CD4-positive, alpha-beta T cell treated with Interleukin-4 for 1 hour (primary cell): ENCODE results near the gene KBTBD8.
A peak's percentile ranks its signal among the peaks of the same experiment; 100 is the strongest.

Source experiments
- DNase-seq, 2 donors: peaks; one replicate each; pipeline ENCODE4 v3.0.0-alpha.2; 2020 to 2022

KBTBD8 gene

DNA sequence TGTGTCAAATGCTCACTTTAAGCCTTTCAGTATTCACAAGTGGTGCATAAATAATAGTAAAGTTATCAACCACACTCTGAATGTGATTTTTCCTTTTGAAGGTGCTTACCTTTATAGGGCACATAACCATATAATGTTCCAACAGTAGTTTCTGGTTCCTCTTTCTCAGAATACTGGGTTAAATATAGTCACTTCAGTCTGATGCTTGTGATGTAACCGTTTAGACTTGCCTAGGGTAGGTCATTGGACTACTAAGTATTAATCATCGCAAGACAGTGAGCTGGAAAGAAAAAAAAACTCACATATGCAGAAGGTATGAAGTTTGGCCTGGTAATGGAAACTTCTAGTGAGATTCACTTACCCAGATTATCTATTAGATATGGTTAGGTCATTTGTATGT is 1.9 kb downstream of the KBTBD8 start:
- DNase-seq: peak in 1 of 2 donors; percentile 24

DNA sequence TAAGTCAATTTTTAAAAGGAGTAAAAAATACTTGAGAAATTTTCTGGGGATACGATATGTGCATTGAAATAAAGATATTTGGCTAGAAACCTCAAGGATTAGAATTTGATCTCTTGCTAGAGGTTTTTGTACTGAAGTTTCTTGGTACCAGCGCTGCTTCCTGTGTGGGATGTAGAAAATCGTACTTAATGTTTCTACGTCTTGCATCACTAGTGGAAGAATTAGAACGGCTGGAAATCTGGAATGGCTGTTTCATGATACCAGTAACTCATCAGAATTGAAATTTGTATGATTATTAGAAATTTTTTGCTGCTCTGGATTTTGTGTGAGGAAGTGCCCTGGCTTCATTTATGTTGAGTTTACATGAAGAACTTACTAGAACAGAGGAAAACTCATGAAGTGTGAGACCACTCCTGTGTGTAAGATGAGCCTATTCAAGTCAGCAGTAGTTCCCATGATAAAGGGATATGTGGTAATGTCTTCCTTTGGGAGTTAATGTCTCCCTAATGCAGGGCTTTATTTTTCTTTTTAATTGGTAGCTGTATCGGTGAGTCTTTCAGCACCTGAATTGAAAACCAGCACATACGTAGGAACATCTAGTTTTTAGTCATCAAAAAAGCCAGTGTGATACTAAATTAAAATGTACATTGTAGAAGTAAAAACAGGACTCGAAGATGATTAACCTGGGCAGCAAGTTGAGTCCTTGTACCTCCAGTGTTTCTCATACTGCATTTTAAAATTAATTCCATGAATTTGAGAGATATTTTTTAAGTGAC is 3.2 kb downstream of the KBTBD8 start:
- DNase-seq: no peak

DNA sequence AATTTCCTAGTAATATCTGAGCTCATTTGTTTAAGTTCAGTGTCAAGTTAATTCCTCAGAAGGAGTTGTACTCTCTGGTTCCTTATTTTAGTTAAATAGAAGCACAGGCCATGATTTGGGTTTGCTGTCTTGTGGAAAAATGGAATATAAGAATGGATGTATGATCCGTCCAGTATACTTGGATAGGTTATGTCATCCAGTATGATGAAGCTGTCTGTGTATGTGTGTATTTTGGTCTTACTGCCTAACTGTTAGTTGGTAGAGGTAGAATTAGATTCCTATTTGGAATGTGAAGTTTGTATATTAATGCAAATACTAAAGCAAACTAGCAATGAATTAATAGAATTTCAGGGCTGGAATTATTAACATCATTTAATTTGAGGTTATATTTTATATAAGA is 7.9 kb downstream of the KBTBD8 start:
- DNase-seq: no peak

DNA sequence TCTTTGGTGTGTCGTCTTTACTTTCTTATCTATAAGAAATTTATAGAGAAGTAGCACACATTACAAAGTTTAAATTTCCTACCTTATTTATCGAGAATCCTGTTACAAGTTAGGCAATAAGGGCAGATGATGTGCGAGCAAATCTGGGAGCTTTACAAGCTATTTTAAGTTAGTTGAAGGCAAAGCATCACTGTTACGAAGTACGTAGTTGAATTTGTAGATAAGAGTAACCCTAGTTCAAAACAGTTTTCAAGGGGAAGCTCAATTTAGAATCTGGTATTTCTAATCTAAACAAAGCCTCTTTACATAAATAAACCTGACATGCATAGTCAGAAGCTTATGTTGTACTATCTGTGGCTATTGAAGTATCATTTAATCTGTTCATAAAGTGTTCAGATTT is 8.4 kb downstream of the KBTBD8 start:
- DNase-seq: no peak

DNA sequence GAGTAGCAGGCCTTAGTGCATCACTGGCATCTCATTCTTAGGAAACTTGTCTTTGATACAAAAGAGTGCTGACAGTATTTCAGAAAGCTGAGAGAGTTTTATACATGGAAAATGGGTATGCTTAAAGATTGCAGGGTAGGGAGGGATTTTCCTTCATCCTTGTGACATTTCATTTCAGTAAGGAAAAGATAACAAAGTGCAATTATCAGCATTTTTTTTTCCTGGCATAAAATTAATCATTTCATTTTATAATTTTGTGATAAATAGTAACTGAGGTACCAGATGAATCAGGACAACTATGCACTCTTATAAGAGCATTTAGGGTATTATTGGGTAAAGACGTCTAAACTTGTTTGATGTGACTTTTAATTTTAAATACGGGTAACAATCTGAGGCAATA is 10.3 kb downstream of the KBTBD8 start:
- no peak for DNase-seq

DNA sequence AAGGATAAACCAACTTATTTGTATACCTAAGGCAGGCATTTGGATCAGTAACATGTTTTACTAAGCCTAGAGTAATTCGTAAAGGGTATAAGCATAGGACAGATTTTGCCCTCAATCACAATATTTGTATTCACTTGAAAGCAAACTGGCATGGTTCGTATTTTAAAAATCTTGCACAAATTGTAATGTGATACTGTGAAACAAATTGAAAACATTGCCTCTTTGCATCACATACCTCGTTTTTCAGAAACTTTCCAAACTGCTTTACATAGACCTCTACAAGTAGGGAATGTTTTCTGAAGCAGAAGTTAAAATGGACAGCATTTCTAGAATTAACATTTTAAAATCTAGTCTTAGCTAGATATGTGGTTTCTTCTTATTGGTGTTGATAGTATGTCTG is 11.6 kb downstream of the KBTBD8 start:
- no peak for DNase-seq

DNA sequence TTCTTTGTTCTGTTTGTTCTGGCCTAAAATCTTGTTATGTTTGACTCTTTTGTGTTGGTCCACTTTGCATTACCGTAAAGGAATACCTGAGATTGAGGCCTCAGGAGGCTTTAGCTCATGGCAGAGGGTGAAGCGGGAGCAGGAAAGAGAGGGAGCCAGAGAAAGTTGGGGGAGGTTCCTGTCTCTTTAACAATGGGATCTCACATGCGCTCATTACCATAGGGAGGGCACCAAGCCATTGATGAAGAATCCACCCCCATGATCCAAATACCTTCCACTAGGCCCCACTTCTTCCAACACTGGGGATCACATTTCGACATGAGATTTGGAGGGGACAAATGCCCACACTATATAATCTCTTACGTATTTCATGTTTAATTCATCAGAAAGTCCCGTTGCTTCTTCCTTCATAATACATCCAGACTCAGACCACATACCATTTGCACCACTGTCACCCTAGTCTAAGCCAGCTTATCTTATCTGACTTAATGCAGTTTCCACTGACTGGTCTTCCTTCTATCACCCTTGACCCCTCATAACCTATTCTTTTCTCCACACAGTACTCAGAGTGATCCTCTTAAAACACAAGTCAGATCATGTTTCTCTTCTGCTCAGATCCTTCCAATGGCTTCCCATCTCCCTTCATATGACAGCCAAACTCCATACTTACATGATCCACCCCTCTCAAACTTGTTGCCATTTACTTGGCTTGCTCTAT is 13.5 kb downstream of the KBTBD8 start:
- DNase-seq: no peak

DNA sequence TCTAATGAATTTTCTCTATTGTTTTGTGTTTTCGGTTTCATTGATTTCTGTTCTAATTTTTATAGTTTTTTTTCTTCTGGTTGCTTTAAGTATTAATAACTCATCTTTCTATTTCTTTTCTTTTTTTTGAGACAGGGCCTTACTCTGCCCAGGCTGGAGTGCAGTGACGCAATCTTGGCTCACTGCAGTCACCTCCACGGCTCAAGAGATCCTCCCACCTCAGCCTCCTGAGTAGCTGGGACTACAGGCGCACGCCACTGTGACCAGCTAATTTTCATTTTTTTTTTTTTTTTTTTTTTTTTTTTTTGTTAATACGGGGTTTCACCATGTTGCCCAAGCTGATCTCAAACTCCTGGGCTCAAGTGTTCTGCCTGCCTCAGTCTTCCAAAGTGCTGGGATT is 14.5 kb downstream of the KBTBD8 start:
- no peak for DNase-seq

DNA sequence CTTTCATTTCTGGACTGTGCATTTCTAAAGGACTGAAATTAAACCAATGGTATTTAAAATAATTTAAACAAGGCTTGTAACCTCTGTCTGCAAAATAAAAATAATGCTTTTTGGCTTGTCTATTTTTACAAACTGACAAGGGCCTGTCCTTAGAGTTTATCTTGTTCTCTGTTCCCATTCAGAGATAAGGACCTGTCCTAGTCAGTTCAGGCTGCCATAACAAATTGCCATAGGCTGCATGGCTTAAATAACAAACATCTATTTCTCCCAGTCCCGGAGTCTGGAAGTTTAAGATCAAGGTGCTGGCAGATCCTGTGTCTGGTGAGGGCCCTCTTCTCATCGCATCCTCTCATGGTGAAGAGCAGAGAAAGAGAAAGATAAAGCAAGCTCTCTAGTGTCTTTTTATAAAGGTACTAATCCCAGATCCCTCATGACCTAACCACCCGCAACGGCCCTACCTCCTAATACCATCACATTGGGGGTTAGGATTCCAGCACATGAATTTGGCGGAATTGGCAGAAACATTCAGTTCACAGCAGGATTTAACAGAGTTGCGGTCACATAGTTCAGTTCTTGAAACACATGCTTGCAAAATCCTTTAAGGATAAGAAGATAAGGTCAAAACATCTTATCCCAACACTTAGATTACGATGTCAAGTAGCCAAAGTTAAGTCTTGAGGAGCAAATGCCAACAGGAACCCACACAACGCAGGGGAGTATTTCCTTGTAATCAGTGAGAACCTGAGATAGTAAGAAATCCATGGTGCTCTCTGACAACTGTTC is 17.8 kb downstream of the KBTBD8 start:
- DNase-seq: no peak

DNA sequence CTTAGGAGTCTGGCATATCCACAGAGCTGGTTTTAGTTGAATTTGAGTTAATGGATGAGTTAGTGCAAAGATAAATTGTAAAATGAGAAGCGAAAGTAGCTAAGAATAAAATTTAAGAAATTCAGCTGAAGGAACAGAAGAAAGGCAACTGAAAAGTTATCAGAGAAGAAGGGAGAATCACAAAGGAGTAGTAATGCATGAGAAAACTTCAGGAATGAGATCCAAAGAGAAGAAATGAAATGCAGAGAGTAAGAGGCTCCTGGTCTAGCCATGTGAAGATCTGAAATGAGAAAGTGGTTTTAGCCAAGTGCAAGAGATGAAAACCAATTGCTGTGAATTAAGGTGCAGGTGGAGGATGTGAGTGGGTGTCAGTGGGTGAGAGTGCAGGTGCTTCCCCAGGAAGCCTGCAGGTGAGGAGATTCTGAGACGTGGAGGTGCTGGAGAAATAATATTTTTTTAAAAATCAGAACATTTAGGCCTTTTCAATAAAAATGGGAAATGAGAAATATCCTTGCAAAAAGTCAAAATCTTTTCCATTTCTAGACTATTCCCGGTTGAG is 18.5 kb downstream of the KBTBD8 start:
- DNase-seq: no peak

DNA sequence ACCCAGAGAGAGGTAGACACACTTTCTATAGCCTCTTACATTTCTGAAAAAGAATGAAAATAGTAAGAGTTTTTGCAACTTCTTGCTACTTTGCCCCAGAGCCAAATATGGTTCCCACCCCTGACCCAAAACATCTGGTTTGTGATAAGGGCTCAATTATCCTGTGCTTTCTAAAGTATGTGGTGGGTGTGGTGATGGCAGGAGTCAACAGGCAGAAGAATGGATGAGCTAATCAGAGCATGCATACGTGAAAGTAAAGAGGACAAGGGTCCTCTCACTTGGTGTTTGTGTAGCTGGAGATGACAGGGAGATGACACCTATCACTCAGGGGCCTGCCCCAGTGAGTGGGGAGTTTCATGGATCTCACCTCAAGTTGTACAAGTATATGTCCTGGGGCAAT is 19.1 kb downstream of the KBTBD8 start:
- no peak for DNase-seq

DNA sequence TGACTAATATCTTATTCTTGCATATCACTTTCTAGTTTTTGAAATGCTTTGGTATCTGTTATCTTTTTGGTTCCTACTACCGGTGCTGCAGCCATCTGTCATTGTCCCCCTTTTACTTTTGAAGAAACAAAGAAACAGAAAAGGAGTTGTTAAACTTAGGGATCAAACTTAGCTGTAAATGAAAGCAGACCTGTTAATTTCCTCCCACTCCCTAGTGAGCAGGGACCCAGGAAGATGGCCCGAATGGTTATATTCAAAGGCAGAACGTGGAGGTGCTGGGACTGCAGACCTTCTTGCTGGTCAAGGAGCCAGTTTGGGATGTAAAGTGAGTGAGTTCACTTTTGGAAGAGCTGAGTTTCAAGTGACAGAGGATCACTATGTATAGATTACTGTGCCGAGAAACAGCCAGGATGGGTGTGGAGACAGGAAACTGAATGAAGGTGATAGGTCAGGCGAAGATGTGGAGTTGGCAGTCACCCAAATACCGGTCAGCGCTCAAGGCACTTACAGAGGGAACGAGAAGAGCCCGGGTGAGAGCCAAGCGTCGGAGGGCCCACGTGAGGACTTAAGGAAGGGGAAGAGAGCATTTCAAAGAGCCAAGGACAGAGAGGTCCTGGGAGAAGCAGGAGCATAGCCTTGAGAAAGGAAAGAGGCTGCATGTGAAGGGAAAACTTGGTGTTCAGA is 20.1 kb downstream of the KBTBD8 start:
- no peak for DNase-seq

DNA sequence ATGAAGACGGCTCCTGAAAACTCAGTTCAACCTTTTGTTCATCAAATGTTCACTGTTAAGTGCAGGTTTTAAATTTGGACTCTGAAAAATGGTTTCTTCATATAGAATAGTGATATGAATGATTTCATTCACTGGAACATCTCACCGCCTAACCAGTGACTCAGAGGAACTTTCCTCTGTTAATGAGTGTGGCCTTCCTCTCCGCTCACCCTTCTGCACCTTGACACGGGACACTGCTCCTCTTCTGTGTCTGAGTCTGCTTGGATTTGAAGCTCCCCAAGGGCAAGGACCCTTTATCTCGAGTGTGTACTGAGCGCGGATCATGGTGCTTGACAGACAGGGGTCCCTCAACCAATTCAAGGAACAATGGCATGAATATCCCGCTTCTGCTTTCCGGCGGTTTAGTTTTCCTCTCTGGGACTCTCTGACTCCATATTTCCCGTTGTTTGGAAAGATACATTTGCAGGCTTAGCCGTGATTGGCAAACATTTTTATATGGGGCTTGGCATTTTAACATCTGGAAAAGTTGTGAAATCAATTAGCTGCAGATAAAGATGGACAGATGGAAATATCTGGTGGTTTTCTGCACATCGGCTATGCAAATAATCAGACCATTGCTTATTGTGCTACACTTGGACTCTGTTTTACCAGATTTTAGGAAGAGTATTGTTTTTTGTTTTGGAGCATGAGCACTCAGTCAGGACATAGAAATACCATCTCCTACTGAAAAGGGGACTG is 20.9 kb downstream of the KBTBD8 start:
- DNase-seq: no peak

DNA sequence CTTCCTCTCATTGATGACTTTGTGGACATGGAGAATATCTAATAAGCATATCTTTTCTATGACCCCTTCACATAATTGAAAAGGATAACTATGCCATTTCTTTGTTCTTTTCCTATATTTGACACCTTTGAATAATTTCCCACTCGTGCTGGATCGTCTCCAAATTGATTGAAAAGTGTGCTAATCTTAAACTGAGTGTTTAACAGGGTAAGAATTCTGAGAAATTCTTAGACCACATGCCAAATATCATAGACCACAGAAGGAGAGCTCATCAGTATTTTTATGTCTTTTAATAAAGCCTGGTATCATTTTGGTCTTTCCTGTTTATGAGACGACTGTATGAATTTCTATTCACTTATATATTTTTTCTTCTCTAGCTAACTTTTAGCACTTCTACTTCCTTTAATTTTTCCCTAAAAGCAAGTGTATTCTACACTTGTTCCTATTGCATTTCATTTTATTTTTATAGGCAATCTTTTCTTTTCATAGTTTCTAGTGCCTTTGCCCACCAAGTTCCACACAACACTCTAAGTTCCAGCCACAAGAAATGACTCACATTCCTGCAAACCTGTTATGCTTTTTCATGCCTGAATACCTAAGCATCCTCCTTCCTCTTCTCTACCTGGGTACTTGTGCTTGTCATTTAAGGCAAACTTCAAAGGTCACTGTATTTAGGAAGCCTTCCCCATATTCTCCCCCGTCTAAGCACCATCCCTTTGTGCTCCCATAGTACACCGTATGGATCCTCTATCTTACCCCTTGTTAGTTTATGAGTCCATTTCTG is 30.1 kb downstream of the KBTBD8 start:
- no peak for DNase-seq

DNA sequence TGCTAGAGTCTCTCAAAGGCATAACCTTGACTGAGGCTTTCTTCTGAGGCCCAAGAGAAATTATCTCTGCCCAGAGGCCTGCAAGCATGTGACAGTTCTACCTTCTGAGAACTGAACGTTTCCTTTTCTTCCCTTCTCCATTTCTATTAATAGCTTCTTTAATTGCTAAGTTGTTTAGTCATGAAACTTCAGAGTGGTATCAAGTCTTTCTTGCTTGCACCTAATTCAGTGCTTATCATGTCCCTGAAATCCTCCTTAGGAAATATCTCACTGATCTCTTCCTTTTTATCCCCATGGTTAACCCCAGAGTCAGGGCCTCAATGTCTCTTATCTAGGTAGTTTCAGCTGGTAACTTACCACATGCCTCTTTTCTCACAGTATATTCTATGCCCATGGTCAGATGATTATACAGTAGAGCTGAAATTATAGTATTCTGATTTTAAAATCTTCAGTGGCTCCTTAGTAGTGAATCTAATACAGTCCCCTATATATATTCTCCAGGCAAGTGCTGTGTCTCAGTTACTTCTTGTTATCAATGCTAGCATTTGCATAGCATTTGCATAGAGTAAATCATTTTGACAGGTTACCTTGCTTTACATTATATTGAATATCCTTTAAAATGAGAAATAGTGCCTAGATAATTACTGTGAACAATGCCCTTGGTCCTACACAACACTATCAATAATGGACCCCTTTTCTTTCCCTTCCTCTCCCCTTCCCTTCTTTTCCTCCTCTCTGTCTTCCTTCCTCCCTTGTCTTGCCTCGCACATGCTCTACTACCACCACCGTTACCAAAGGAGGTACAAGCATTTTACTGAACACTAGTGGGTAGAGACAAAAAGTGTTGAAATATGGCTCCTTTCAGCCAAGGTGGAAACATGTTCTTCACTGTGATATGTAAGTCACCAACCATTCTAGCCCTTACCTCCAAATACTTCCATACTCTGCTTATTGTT is 33.0 kb downstream of the KBTBD8 start:
- no peak for DNase-seq

DNA sequence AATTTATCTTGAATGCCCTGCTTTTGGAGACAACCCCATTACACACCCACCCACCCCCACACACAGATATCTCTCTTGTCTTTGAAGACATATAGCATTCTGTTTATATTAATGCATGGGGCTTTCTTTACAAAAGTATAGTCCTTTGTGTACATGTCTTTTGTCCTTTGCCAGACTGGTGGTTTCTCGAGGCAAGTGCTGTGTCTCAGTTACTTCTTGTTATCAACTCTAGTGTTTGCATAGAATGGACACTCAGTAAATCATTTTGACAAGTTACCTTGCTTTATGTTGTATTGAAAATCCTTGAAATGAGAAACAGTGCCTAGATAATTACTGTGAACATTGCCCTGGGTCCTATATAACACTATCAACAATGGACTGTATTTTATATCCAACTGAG is 33.9 kb downstream of the KBTBD8 start:
- no peak for DNase-seq

DNA sequence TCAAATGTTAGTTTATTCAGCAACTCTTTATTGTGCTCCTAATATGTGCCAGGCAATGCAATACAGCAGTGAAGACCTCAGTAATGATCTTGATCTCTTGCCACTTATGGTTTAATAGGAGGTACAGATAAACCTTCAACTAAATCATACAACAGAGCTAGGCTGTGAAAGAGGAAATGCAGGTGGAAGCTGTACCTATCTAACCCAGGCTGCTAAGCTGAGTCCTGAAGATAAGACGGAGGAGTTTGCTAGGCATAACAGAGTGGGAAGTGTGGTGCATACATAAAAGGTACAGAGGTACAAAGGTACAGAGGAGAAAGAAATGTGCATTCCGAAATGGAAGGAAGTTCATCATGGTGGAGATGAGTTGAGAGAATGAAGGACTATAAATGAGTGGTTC is 35.0 kb downstream of the KBTBD8 start:
- no peak for DNase-seq

DNA sequence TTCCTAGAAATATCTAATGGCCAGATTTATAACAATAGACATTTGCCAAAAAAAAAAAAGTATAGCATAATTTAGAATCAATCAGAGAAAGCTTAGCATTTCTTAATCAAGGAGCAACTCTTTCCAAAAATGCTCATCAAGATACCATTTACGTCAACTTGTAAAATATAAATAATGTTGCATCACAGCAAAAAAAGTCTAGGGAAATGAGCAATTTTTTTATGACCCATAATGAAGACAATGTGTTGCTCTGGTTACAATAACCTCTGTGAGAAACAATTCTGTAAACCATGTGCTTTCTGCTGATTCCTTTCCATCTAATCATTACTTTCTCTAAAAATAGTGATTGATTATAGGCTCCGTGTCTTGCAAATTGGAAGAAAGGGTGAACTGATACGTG is 36.3 kb downstream of the KBTBD8 start:
- DNase-seq: no peak

DNA sequence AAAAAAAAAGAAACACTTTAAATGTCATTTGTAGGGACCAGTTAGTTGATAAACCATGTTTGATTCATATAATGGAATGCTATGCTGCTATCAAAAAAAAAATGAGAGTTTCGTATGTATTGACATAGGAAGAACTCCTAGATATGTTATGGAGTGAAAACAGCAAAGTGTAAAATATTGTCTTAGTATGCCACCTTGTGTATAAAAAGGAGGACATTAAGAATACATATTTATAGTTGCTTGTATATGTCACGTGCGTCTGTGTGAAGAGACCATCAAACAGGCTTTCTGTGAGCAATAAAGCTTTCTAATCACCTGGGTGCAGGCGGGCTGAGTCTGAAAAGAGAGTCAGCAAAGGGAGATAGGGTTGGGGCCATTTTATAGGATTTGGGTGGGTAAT is 39.5 kb downstream of the KBTBD8 start:
- no peak for DNase-seq

DNA sequence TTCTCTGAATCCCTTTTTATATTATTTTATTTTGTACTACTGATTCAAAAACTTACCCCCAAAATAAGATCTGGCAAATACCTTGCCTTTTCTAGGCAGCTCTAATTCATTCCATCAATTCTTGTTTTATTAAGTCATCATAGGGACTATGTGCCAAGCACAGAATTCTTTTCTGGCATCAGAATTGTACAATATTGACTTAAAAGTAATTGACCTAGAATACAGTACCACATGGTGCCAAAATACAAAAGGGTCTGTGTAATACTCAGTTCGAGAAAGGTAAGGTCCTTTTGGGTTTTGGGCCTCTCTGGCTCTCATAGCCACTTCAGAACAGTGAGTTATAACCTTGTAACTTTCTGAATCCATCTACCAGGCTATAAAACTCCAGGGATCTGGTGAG is 46.2 kb downstream of the KBTBD8 start:
- no peak for DNase-seq
